Adrenal gland (tissue), 12 donors: ENCODE measurements around the gene PSORS1C1. TPM values are rescaled to one million over a fixed set of nuclear protein-coding genes. Genes with fewer than 3 reads are reported as not detected.
"Not testable (repeated sequence)": the region's sequence is repeated elsewhere in the genome, so short reads cannot be mapped to it uniquely, and the experiment has no call there.

Source experiments
- DNase-seq, 7 donors: peaks; one replicate each; pipeline ENCODE4 v3.0.0-alpha.2; 2019 to 2020
- H3K27ac ChIP-seq, 5 donors: fragments of 200-600 bp; sonication (generic) in 4 of 5; 1 replicate in 3 of 5; 2 replicates in 2 of 5; pipeline versions ENCODE4 v1.5.1 to v1.8.0; 2016 to 2020; ENCODE audit warnings: mild to moderate bottlenecking in 1 of 5
- H3K27me3 ChIP-seq: fragments of 200-600 bp; 2 replicates; pipeline ENCODE4 v1.8.0; 2021
- H3K36me3 ChIP-seq, 2 donors: fragments of 200-600 bp; replicated peaks in 1 of 2; 1 replicate in 1 of 2; 2 replicates in 1 of 2; pipeline versions ENCODE4 v1.5.1 to v1.8.0; 2018 to 2022
- H3K4me1 ChIP-seq, 2 donors: fragments of 200-600 bp; replicated peaks in 1 of 2; 1 replicate in 1 of 2; 2 replicates in 1 of 2; pipeline versions ENCODE4 v1.5.1 to v1.8.0; 2018 to 2021
- H3K4me3 ChIP-seq, 4 donors: fragments of 200-600 bp; sonication (generic) in 3 of 4; one replicate each; pipeline ENCODE4 v1.5.1; 2016 to 2018
- H3K9me3 ChIP-seq, 3 donors: fragments of 200-600 bp; sonication (generic) in 1 of 3; replicated peaks in 1 of 3; 1 replicate in 2 of 3; 2 replicates in 1 of 3; pipeline versions ENCODE4 v1.5.1 to v1.8.0; 2016 to 2021
- CTCF ChIP-seq, 6 experiments: fragments of 450-650 bp in 4 of 6; fragments of 200-600 bp in 2 of 6; sonication (generic) in 1 of 6; IDR thresholded peaks; 1 replicate in 5 of 6; 2 replicates in 1 of 6; pipeline versions ENCODE4 v1.5.1 to v1.8.0; 2016 to 2021; ENCODE audit warnings: antibody characterized with exemption in 6 of 6, mild to moderate bottlenecking in 2 of 6, moderate library complexity in 1 of 6
- POLR2A ChIP-seq, 2 donors: fragments of 450-650 bp; IDR thresholded peaks; one replicate each; pipeline ENCODE4 v1.6.1; 2017; ENCODE audit warnings: antibody characterized with exemption in 2 of 2, mild to moderate bottlenecking in 2 of 2, moderate library complexity in 1 of 2
- WGBS, 4 donors: extraction: QIAGEN DNeasy Blood & Tissue Kit in 2 of 4; methylation state at CpG; one replicate each; pipeline versions ENCODE4 v1.1.5 to v1.1.7; 2013 to 2017; 5-methylcytosine and 5-hydroxymethylcytosine counted together
- intact Hi-C, 2 donors: fragments of 100-400 bp; cut with DNase I; formaldehyde crosslinking; loops; one replicate each; pipeline versions ENCODE4 v1.14.1 to v1.15.0; 2022 to 2023
- polyA plus RNA-seq, 3 donors: library from polyadenylated mRNA; stranded (reverse); fragments of 200-250 nt in 2 of 3; fragments of 350-450 nt in 1 of 3; fragmentation: Illumina TruSeq in 1 of 3; extraction: RNeasy Lipid Tissue Mini Kit (QIAGEN cat#74804) in 1 of 3; gene quantifications; one replicate each; pipeline ENCODE4 v1.2.3, GENCODE V29; 2013 to 2014
- total RNA-seq, 9 donors: library from RNA; depleted of rRNA in 4 of 9; stranded (reverse); fragments of >200 nt in 4 of 9; fragments of 120-200 nt in 1 of 9; fragmentation: NEBNext Ultra II Directional in 1 of 9; extraction: Animal tissue kit (Norgen Biotek cat#: 25700) in 1 of 9; gene quantifications; one replicate each; pipeline versions ENCODE4 v1.1.0 to v1.2.4, GENCODE V29; 2013 to 2023
- donor health status: healthy with polysubstance abuse.
- donor health status: Bipolar disorder and iron deficiency.
- donor health status: DM: yes; HTN: yes; CAD: no.
- donor health status: DM: no; HTN: no; CAD: no.
- donor health status: DM: no; HTN: no; CAD: no.
- donor health status: DM: yes; HTN: yes; CAD: no.

PSORS1C1 gene
- total and polyA plus RNA-seq, 12 donors: 0.06 to 5.1 (median 0.61) TPM

GRCh38 chr6:31161216-31162126, 46.9 kb downstream of the PSORS1C1 start:
- no peaks in the 10 kb centered on the region for H3K36me3 ChIP-seq
- intact Hi-C loops: no loop called here
- no peak overlapping the region for H3K4me3 ChIP-seq
- H3K4me1 ChIP-seq: peaks cover 5 to 13% of the 10 kb centered on the region in 2 donors
- H3K9me3 ChIP-seq: no peaks in the 10 kb centered on the region
- TF ChIP-seq POLR2A (IDR thresholded peaks at IDR 0.05) (no peak), CTCF (IDR thresholded peaks at IDR 0.05) (no peak)
- no peak overlapping the region for H3K27ac ChIP-seq
- WGBS, 4 donors: 92 to 94% (median 94%) methylated on average over 14 to 19 of the region's 19 CpGs
- H3K27me3 ChIP-seq: no peaks in the 10 kb centered on the region
- no peak for DNase-seq

- intact Hi-C loops: no loop called here
- TF ChIP-seq CTCF (IDR thresholded peaks at IDR 0.05) (no peak), POLR2A (IDR thresholded peaks at IDR 0.05) (no peak)
- no peaks in the 10 kb centered on the region for H3K9me3 ChIP-seq
- peaks cover under 1 to 9% of the 10 kb centered on the region in 2 donors for H3K4me1 ChIP-seq
- H3K4me3 ChIP-seq: no peak overlapping the region
- H3K27ac ChIP-seq: no peak overlapping the region
- WGBS, 4 donors: 85 to 94% (median 89%) methylated on average over 3 to 13 of the region's 13 CpGs
- DNase-seq: no peak
- H3K36me3 ChIP-seq: no peaks in the 10 kb centered on the region
- H3K27me3 ChIP-seq: no peaks in the 10 kb centered on the region
Measured at GRCh38 chr6:31162463-31163165, 48.0 kb downstream of the PSORS1C1 start.

GRCh38 chr6:31163922-31164321, 49.3 kb downstream of the PSORS1C1 start:
- Histone ChIP-seq H3K27ac (no peak overlapping the region), H3K9me3 (no peaks in the 10 kb centered on the region), H3K36me3 (no peaks in the 10 kb centered on the region), H3K4me1 (peaks cover 0 to 3% of the 10 kb centered on the region in 2 donors), H3K27me3 (no peaks in the 10 kb centered on the region), H3K4me3 (no peak overlapping the region)
- TF ChIP-seq CTCF (IDR thresholded peaks at IDR 0.05) (no peak), POLR2A (IDR thresholded peaks at IDR 0.05) (no peak)
- intact Hi-C loops: no loop called here
- peak in 2 of 7 donors; percentile 34 to 37 for DNase-seq

- H3K4me1 ChIP-seq, H3K27ac ChIP-seq, H3K36me3 ChIP-seq, H3K4me3 ChIP-seq, DNase-seq, H3K27me3 ChIP-seq, intact Hi-C loops, H3K9me3 ChIP-seq: not testable (repeated sequence)
- 84 to 100% (median 96%) methylated on average over 7 to 9 of the region's 9 CpGs for WGBS, 4 donors
Measured at GRCh38 chr6:31164475-31165063, 50.0 kb downstream of the PSORS1C1 start.

GRCh38 chr6:31165064-31165832, 50.6 kb downstream of the PSORS1C1 start:
- intact Hi-C loops: not testable (repeated sequence)

More at GRCh38 chr6:31165064-31165832, 50.6 kb downstream of the PSORS1C1 start:
- DNase-seq, H3K27me3 ChIP-seq, H3K4me1 ChIP-seq, H3K36me3 ChIP-seq, H3K4me3 ChIP-seq, H3K27ac ChIP-seq, H3K9me3 ChIP-seq: not testable (repeated sequence)
- WGBS, 4 donors: 85 to 92% (median 91%) methylated on average over 12 to 17 of the region's 17 CpGs
